Activated CD4-positive, alpha-beta T cell treated with anti-CD3 and anti-CD28 coated beads for 36 hours (primary cell): Measurements from ENCODE around the gene TGFBR3. TPM values are rescaled to one million over a fixed set of nuclear protein-coding genes. Genes with fewer than 3 reads are reported as not detected.

Experiments
- ATAC-seq: fragments of 200-7000 bp; cut with Tn5 transposase; one replicate; pipeline ENCODE4 v1.10.0; 2021; ENCODE audit warnings: mild to moderate bottlenecking, moderate library complexity
- CTCF ChIA-PET: fragments of 350-600 bp; sonication (Branson Sonifier 250); formaldehyde crosslinking; loops from one replicate; lab custom pipeline; 2021; ENCODE audit warnings: antibody characterized with exemption; lab: Charles Lee
- POLR2A ChIA-PET: fragments of 350-600 bp; sonication (Branson Sonifier 250); formaldehyde crosslinking; loops from one replicate; lab custom pipeline; 2021; ENCODE audit warnings: antibody characterized with exemption, inconsistent platforms; lab: Charles Lee
- DNase-seq: peaks from one replicate; pipeline ENCODE4 v3.0.0-alpha.2; 2020
- H3K27ac Mint-ChIP-seq: one replicate; pipeline ENCODE4 v1.8.0; 2021; ENCODE audit warnings: mixed read lengths
- H3K27me3 Mint-ChIP-seq: one replicate; pipeline ENCODE4 v1.8.0; 2021; ENCODE audit warnings: mixed read lengths
- H3K36me3 Mint-ChIP-seq: one replicate; pipeline ENCODE4 v1.8.0; 2021; ENCODE audit warnings: low read depth, mixed read lengths
- H3K4me1 Mint-ChIP-seq: one replicate; pipeline ENCODE4 v1.8.0; 2021; ENCODE audit warnings: mixed read lengths
- H3K4me3 Mint-ChIP-seq: one replicate; pipeline ENCODE4 v1.8.0; 2021; ENCODE audit warnings: mild to moderate bottlenecking, moderate library complexity, mixed read lengths
- H3K9me3 Mint-ChIP-seq: one replicate; pipeline ENCODE4 v1.8.0; 2021; ENCODE audit warnings: low read depth, mixed read lengths
- intact Hi-C, 2 experiments: fragments of 100-400 bp; cut with DNase I in 1 of 2; cut with micrococcal nuclease in 1 of 2; formaldehyde crosslinking; loops; one replicate each; pipeline versions ENCODE4 v1.14.2 to v1.15.1; 2022 to 2024; cut with DNase I, micrococcal nuclease
- total RNA-seq, 2 experiments: library from RNA; stranded (reverse); gene quantifications; one replicate each; pipeline ENCODE4 v1.2.3, GENCODE V29; 2021

The TGFBR3 gene
- total RNA-seq, 2 experiments from 2014 or later, result 4.2 to 4.5 TPM

GRCh38 chr1:91718368-91718767 is 167.6 kb downstream of the TGFBR3 start:
- no peak overlapping the region for H3K4me3 Mint-ChIP-seq
- H3K36me3 Mint-ChIP-seq, result peaks cover 31% of the 10 kb centered on the region

DNA sequence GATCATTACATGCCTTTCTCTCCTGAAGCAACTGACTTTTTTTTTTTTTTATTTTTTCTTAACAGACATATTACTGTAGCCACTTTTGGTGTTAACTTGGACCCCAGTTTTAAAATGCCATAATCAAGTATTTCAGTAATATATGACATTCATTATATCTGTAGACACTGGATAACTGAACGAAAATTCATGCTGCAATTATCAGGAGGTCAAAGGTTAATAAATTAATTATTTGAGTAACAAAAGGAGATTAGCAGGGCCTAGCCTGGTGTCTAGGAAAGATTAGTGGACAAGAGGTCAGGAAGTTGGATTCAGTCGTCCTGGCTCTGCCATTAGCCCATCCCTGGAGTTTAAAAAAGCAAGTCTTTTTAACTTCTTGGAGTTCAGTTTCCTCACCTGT is 168.1 kb downstream of the TGFBR3 start:
- Mint-ChIP-seq H3K36me3 (peaks cover 31% of the 10 kb centered on the region), H3K27me3 (no peaks in the 10 kb centered on the region), H3K9me3 (no peaks in the 10 kb centered on the region), H3K27ac (no peak overlapping the region), H3K4me3 (no peak overlapping the region), H3K4me1 (peaks cover 16% of the 10 kb centered on the region)
- intact Hi-C loops, result no loop called here
- no peak for ATAC-seq
- ChIA-PET POLR2A (no interaction called here), CTCF (interaction anchor here (1.2 kb wide), 1 partner anchor 19 kb away, joined by 3 read pairs; no protein-coding TSS in a partner anchor)
- DNase-seq, result no peak

More at GRCh38 chr1:91718368-91718767, 167.6 kb downstream of the TGFBR3 start:
- Mint-ChIP-seq H3K27ac (no peak overlapping the region), H3K4me1 (peaks cover 10% of the 10 kb centered on the region), H3K27me3 (no peaks in the 10 kb centered on the region), H3K9me3 (no peaks in the 10 kb centered on the region)
- ChIA-PET POLR2A (no interaction called here), CTCF (interaction anchor here (1.2 kb wide), 1 partner anchor 19 kb away, joined by 3 read pairs; no protein-coding TSS in a partner anchor)
- intact Hi-C loops, result no loop called here
- DNase-seq, result no peak
- ATAC-seq, result no peak

DNA sequence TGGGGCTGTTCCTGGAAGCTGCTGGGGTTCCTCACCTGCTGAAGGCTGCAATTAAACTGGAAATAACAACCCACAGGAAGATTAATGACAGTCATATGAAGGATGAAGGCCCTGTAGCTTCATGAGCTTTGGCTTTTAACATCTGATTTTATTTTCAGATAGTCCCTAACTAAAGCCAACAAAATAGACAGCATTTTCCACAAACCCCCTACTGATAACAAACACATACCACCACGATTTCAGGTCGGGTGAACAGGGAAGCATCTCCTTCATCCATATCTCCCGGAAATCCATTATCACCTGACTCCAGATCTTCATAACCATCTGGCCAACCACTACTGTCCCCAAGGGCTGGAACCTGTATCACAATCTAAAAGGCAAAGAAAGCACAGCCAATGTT is 169.6 kb downstream of the TGFBR3 start:
- no peaks in the 10 kb centered on the region for H3K27me3 Mint-ChIP-seq
- POLR2A ChIA-PET, result no interaction called here
- no peak overlapping the region for H3K4me3 Mint-ChIP-seq

DNA sequence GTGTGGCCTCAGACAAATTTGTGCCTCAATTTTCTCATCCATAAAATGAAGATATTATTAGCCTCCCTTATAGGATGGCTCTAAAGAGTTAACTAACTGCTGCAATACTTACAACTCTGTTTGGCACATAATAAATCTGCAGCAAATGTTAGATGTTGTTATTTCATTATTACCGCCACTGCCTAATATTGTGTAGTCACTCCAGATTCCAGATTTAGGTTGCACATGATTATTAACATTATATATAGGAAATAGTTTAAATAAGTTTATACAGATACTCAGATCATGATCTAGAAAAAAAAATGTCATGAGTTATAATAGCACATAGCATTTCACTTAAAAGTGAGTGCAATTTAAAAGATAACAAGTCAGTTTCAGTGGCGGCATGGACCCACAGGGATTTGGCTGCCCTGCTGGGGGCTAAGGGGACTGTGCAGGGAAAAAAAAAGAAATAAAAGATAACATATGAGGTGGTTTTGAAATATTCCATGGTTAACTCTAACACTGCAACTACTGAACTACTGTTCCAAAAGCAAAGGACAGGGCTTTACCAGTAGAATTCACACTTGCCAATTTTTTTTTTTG is 170.4 kb downstream of the TGFBR3 start:
- intact Hi-C loops, result no loop called here
- no peak overlapping the region for H3K4me3 Mint-ChIP-seq
- H3K9me3 Mint-ChIP-seq, result no peaks in the 10 kb centered on the region
- no peak for ATAC-seq
- POLR2A ChIA-PET, result no interaction called here
- no peaks in the 10 kb centered on the region for H3K27me3 Mint-ChIP-seq
- DNase-seq, result no peak
- H3K27ac Mint-ChIP-seq, result no peak overlapping the region
- H3K36me3 Mint-ChIP-seq, result peaks cover 36% of the 10 kb centered on the region
- H3K4me1 Mint-ChIP-seq, result peaks cover 30% of the 10 kb centered on the region
- CTCF ChIA-PET, result interaction anchor here (1.0 to 1.2 kb wide), 3 partner anchors 10 to 212 kb away, joined by 3 to 4 read pairs (median 3); no protein-coding TSS in a partner anchor

More for the DNA sequence above, 169.6 kb downstream of the TGFBR3 start:
- ATAC-seq, result no peak
- Mint-ChIP-seq H3K27ac (no peak overlapping the region), H3K4me1 (peaks cover 30% of the 10 kb centered on the region), H3K36me3 (peaks cover 35% of the 10 kb centered on the region), H3K9me3 (no peaks in the 10 kb centered on the region)
- CTCF ChIA-PET, result interaction anchor here (0.7 to 1.0 kb wide), 3 partner anchors 17 to 118 kb away, joined by 3 read pairs; no protein-coding TSS in a partner anchor
- intact Hi-C loops, result no loop called here
- DNase-seq, result no peak

GRCh38 chr1:91714867-91715381 is 171.0 kb downstream of the TGFBR3 start:
- no peaks in the 10 kb centered on the region for H3K9me3 Mint-ChIP-seq
- ATAC-seq, result no peak
- DNase-seq, result no peak
- ChIA-PET POLR2A (no interaction called here), CTCF (interaction anchor here (1.0 to 1.2 kb wide), 2 partner anchors 10 to 213 kb away, joined by 3 to 4 read pairs; no protein-coding TSS in a partner anchor)
- intact Hi-C loops, result loop anchor here in 1 of 2 experiments (5.0 kb wide), 1 partner anchor 872 kb away; no protein-coding TSS in a partner anchor
- peaks cover 34% of the 10 kb centered on the region for H3K36me3 Mint-ChIP-seq
- no peak overlapping the region for H3K4me3 Mint-ChIP-seq
- H3K27me3 Mint-ChIP-seq, result no peaks in the 10 kb centered on the region
- H3K4me1 Mint-ChIP-seq, result peaks cover 30% of the 10 kb centered on the region
- no peak overlapping the region for H3K27ac Mint-ChIP-seq

GRCh38 chr1:91712981-91713841 is 172.7 kb downstream of the TGFBR3 start:
- peak overlapping the region; percentile 6 for H3K4me3 Mint-ChIP-seq
- ChIA-PET CTCF (interaction anchor here (0.6 to 1.1 kb wide), 7 partner anchors 14 to 201 kb away, joined by 3 to 4 read pairs (median 3); no protein-coding TSS in a partner anchor), POLR2A (interaction anchor here (0.8 kb wide), 1 partner anchor 91 kb away, joined by 3 read pairs; no protein-coding TSS in a partner anchor)
- no peaks in the 10 kb centered on the region for H3K27me3 Mint-ChIP-seq
- peak overlapping the region; percentile 72 for H3K27ac Mint-ChIP-seq
- H3K4me1 Mint-ChIP-seq, result peaks cover 30% of the 10 kb centered on the region
- peaks cover 19% of the 10 kb centered on the region for H3K36me3 Mint-ChIP-seq
- intact Hi-C loops, result loop anchor here (1.0 to 5.0 kb wide), 11 partner anchors 16 to 874 kb away; no protein-coding TSS in a partner anchor
- peak; percentile 91 for ATAC-seq
- no peaks in the 10 kb centered on the region for H3K9me3 Mint-ChIP-seq
- DNase-seq, result peak; percentile 75

- peak overlapping the region; percentile 72 for H3K27ac Mint-ChIP-seq
- DNase-seq (no peak), ATAC-seq (peak; percentile 40)
- no peak overlapping the region for H3K4me3 Mint-ChIP-seq
- ChIA-PET CTCF (interaction anchor here (1.1 kb wide), 1 partner anchor 200 kb away, joined by 4 read pairs; no protein-coding TSS in a partner anchor), POLR2A (no interaction called here)
- peaks cover 23% of the 10 kb centered on the region for H3K36me3 Mint-ChIP-seq
- H3K9me3 Mint-ChIP-seq, result no peaks in the 10 kb centered on the region
- intact Hi-C loops, result loop anchor here (2.0 to 5.0 kb wide), 3 partner anchors 40 to 875 kb away; no protein-coding TSS in a partner anchor
- peaks cover 30% of the 10 kb centered on the region for H3K4me1 Mint-ChIP-seq
- H3K27me3 Mint-ChIP-seq, result no peaks in the 10 kb centered on the region
These were observed 173.6 kb downstream of the TGFBR3 start for GRCh38 chr1:91712393-91712792.

DNA sequence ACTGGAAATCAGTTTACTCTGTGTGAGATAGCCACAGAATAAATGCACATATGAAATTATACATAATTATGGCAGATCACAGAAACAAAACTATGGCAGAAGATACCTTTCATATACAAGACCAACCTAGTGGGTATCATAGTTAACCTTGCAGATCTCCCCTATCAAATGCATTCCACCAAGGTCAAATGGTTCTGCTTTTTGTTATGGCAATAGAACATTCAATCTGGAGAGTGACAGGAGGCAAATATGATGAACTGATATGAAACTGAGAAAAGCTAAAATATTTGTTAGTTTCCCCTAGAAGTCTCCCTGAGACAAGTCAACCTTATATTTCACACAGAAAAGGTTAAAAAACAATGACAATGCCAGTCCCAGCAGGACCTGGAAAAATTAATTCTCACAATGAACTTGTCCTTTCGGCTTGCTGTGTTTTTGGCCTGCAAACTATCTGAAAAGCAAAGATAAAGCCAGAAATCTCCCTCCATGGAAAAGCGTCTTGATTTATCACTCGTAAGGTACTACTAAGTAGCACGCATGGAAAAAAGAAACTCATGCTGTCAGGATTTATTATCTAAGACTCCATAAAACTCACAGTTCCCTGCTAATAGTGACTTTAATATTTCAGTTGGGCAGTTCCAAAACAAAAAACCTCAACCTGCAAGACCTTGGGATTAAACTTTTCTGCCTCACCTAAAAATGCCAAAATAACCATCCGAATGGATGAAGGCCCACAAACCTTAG is 174.3 kb downstream of the TGFBR3 start:
- ChIA-PET CTCF (no interaction called here), POLR2A (no interaction called here)
- ATAC-seq, result no peak
- Mint-ChIP-seq H3K4me3 (no peak overlapping the region), H3K4me1 (peaks cover 30% of the 10 kb centered on the region), H3K27ac (no peak overlapping the region), H3K36me3 (peaks cover 28% of the 10 kb centered on the region), H3K9me3 (no peaks in the 10 kb centered on the region), H3K27me3 (no peaks in the 10 kb centered on the region)
- intact Hi-C loops, result loop anchor here (2.0 to 5.0 kb wide), 3 partner anchors 39 to 876 kb away; no protein-coding TSS in a partner anchor
- DNase-seq, result no peak

- Mint-ChIP-seq H3K4me3 (no peak overlapping the region), H3K36me3 (peaks cover 24% of the 10 kb centered on the region), H3K27me3 (no peaks in the 10 kb centered on the region), H3K4me1 (peaks cover 30% of the 10 kb centered on the region), H3K27ac (no peak overlapping the region), H3K9me3 (no peaks in the 10 kb centered on the region)
- intact Hi-C loops, result loop anchor here in 1 of 2 experiments (5.0 kb wide), 1 partner anchor 877 kb away; no protein-coding TSS in a partner anchor
- POLR2A ChIA-PET, result no interaction called here
- CTCF ChIA-PET, result interaction anchor here (0.9 kb wide), 1 partner anchor 11 kb away, joined by 4 read pairs; no protein-coding TSS in a partner anchor
- ATAC-seq, result no peak
- no peak for DNase-seq
These were observed 175.7 kb downstream of the TGFBR3 start for GRCh38 chr1:91710261-91710660.

GRCh38 chr1:91708691-91709090 is 177.3 kb downstream of the TGFBR3 start:
- no peak for DNase-seq
- Mint-ChIP-seq H3K27ac (no peak overlapping the region), H3K4me1 (peaks cover 23% of the 10 kb centered on the region), H3K36me3 (peaks cover 22% of the 10 kb centered on the region), H3K27me3 (no peaks in the 10 kb centered on the region), H3K9me3 (no peaks in the 10 kb centered on the region), H3K4me3 (no peak overlapping the region)
- ATAC-seq, result no peak
- ChIA-PET CTCF (interaction anchor here (1.1 kb wide), 1 partner anchor 9 kb away, joined by 3 read pairs; no protein-coding TSS in a partner anchor), POLR2A (no interaction called here)
- intact Hi-C loops, result no loop called here
